Gastrocnemius medialis (tissue), 4 donors: ENCODE data around the gene RND1.

Experiments
- CTCF ChIP-seq, 5 experiments: fragments of 450-650 bp in 3 of 5; fragments of 200-600 bp in 2 of 5; sonication (generic) in 2 of 5; IDR thresholded peaks in 4 of 5; conservative IDR thresholded peaks in 1 of 5; 1 replicate in 4 of 5; 2 replicates in 1 of 5; pipeline ENCODE4 v1.5.1; 2016 to 2019; ENCODE audit warnings: antibody characterized with exemption in 5 of 5, mild to moderate bottlenecking in 3 of 5, moderate library complexity in 3 of 5
- POLR2A ChIP-seq, 2 donors: fragments of 450-650 bp; IDR thresholded peaks; one replicate each; pipeline ENCODE4 v1.6.1; 2017; ENCODE audit warnings: antibody characterized with exemption in 2 of 2, mild to moderate bottlenecking in 2 of 2, moderate library complexity in 2 of 2

- TF ChIP-seq CTCF (IDR thresholded peaks at IDR 0.05 in 4 of 5, conservative IDR thresholded peaks at IDR 0.05 in 1 of 5) (no peak), POLR2A (IDR thresholded peaks at IDR 0.05) (no peak)
Observed at GRCh38 chr12:48817873-48818830, 47.5 kb downstream of the RND1 start, which contains the start of gene CACNB3.
